Activated gamma-delta T cell (primary cell): Measurements from ENCODE around the gene TFEB.
A peak's percentile ranks its signal among the peaks of the same experiment; 100 is the strongest.

Experiments
- DNase-seq: peaks from one replicate; lab custom pipeline; 2025; lab: John Stamatoyannopoulos, UW

The TFEB gene

GRCh38 chr6:41690541-41691330 is 44.7 kb downstream of the TFEB start:
- DNase-seq: no peak

GRCh38 chr6:41689171-41690008 is 46.0 kb downstream of the TFEB start:
- no peak for DNase-seq

- no peak for DNase-seq
Observed at GRCh38 chr6:41688256-41688965, 47.0 kb downstream of the TFEB start.

- no peak for DNase-seq
Observed at GRCh38 chr6:41687501-41688175, 47.8 kb downstream of the TFEB start.

GRCh38 chr6:41685641-41686380 is 49.6 kb downstream of the TFEB start:
- DNase-seq: no peak

- DNase-seq: no peak
Observed at GRCh38 chr6:41684311-41685180, 50.9 kb downstream of the TFEB start.

- DNase-seq: peak; percentile 41
Observed at GRCh38 chr6:41683523-41684310, 51.7 kb downstream of the TFEB start.

GRCh38 chr6:41683273-41683522 is 52.2 kb downstream of the TFEB start:
- no peak for DNase-seq

GRCh38 chr6:41682497-41683272 is 52.7 kb downstream of the TFEB start:
- DNase-seq: no peak

- no peak for DNase-seq
Observed at GRCh38 chr6:41682056-41682477, 53.3 kb downstream of the TFEB start.

- DNase-seq: no peak
Observed at GRCh38 chr6:41680182-41680965, 55.0 kb downstream of the TFEB start.

GRCh38 chr6:41679696-41680095 is 55.7 kb downstream of the TFEB start:
- no peak for DNase-seq

GRCh38 chr6:41678511-41679084 is 56.8 kb downstream of the TFEB start:
- DNase-seq: no peak

- no peak for DNase-seq
Observed at GRCh38 chr6:41677124-41677921, 58.1 kb downstream of the TFEB start.

- no peak for DNase-seq
Observed at GRCh38 chr6:41676431-41676830, 59.0 kb downstream of the TFEB start.

- DNase-seq: no peak
Observed at GRCh38 chr6:41675992-41676391, 59.4 kb downstream of the TFEB start.
